ENCODE data around the gene RHCG.

Gene RHCG

DNA sequence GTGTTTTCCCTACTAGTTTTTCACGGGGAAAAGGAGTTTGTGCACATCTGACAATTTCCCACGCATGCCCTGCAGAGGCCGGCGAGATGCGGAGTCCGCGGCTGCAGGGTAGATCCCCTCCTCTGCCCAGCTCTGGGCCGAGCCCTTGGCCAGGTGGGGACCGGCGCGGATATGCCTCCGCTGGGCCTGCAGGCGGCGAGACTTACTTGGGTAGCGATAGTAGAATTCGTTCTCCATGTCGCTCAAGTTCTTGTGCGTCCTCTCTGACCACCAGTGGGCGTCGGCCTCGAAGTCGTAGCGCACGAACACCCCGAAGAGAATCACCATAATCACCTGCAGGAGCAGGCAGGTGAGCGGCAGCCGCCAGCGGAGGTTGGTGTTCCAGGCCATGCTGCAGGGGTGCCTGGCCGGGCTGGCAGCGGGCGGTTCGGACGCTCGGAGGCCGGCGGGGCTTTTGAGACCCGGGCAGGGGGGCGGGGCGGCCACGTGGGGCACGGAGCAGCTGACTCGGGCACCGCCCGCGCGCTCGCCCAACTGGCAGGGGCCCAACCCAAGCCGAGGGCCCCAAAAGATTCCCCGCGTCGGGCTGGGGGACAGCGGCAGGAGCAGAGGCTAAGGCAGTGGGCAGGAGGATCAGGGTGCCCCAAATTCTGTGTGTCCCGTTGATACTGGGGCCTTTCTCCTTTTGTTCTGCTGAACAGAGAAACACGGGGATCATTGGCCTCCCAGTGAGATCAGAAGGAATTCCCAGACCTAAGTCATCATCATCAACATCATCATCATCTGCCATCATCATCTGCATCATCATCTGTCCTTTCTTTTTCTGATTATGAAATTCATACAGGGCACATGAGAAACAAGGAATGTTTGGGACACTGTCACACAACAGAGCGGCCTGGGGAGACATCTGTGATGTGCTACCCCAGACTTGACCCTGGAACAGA lies at the start of gene RHCG:
RHCG (minus strand) TSS at position 429 of the 944 bp plus-strand sequence; CDS start at position 390, 39 bp downstream.
- FAIRE-seq: no peak

DNA sequence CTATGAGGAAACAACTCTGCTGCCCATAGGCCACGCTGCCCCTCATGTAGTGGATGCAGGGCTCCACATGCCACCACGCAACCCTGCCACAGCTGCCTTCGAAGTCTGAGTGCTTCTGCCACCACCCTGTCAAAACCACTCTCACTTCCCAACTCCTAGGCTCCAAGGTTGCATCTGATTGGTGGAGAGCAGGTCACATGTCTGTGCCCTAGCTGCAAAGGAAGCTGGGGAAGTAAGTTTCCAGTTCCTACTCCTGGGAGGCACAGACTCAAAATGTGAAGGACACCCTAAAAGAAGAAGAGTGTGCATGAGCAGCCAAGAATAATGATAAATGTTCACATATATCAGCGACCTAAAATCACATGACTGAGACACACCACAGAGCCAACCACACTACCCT lies 47.0 kb upstream of the RHCG start:
- no peak for FAIRE-seq

DNA sequence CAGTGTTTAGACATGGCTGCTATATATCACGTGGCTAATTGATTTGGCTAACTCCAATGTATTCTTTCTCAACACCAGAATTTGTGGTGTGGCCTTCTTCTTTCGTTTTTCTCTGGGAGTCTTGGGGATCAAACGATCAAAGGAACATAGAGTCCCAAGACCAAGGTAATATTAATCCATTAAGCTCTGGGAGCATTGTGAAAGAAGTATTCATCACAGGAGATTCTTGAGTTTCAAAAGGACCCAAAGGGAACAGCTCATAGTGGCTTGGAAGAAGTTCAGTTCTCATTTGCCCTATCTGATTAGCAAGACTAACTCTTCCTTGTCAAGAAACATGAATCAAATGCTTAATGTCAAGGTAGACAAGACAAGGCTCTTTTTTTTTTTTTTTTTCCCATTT lies 46.0 kb upstream of the RHCG start:
- no peak for FAIRE-seq

DNA sequence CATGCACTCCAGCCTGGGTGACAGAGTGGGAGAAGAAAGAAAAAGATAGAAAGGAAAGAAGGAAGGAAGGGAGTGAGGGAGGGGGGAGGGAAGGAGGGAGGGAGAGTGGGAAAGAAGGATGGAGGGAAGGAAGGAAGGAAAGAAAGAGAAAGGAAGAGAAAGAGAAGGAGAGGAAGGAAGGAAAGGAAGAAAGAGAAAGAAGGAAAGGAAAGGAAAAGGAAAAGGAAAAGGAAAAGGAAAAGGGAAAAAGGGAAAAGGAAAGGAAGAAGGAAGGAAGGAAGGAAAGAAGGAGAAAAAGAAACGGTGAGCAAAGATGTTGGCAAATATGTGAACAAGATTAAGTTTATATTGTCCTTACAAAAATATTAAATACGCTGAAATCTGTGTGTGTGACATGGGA lies 42.6 kb upstream of the RHCG start:
- no peak for FAIRE-seq

DNA sequence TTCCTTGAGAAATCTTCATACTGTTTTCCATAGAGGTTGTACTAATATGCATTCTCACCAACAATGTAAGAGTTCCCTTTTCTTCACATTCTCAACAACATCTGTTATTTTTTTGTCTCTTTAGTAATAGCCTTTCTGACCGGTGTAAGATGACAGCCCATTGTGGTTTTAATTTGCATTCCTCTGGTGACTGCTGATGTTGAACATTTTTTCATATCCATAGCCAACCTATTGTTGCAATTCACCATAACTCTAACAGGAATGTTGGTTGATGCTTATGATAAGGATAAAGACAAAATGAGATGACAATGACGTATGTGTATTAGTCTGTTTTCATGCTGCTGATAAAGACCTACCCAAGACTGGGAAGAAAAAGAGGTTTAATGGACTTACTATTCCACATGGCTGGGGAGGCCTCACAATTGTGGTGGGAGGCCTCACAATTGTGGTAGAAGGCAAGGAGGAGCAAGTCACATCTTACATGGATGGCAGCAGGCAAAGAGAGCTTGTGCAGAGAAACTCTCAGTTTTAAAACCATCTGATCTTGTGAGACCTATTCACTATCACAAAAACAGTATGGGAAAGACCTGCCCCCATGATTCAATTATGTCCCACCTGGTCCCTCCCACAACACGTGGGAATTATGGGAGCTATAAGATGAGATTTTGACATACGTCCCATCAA lies 37.6 kb upstream of the RHCG start:
- FAIRE-seq: no peak

DNA sequence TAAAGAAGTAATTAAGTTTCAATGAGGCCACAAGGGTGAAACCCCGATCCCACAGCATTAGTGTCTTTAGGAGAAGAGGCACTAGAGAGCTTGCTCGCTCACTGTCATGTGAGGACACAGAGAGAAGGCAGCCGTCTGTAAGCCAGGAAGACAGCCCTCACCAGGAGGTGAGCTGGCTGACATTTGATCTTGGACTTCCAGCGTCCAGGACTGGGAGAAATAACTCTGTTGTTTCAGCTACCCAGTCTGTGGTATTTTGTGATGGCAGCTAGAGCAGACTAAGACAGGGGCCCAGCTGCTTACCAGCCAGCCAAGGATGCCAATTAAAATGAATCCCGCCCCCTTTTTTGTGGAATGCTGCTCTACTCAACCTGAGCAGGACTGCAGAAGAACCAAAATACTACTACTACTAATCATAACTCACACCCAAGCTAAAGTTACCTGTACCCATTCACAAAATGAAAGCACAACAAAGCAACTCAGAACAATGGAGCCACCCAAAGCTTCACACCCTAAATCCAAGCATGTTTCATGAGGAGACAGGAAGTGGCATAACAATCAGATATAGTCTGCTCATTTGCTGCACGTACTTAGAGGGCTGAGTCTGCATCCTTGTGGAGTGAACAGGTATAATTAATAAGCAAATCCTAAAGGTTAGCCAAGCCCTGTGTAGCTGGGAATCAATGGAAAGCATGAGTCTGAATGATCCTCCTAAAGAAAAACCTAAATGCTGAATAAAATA lies 35.6 kb upstream of the RHCG start:
- no peak for FAIRE-seq

DNA sequence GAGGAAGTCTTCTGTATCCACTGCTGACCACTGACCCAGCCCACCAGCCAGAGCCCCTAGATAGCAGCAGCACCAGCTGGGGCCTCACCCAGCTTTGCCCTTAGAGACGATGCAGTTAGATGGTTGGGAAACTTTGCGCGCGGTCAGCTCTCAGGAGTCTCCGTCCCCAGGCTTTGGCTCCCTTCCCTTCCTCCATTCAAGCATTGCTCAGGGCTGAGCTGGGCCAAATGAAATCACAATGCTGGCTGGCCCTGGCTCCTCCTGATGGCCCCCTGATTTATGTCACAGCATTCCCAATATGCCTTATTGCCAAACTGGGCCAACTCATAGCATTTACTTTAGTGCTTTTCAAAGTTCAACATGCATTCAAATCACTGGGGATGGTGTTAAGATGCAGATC lies 34.6 kb upstream of the RHCG start:
- no peak for FAIRE-seq

DNA sequence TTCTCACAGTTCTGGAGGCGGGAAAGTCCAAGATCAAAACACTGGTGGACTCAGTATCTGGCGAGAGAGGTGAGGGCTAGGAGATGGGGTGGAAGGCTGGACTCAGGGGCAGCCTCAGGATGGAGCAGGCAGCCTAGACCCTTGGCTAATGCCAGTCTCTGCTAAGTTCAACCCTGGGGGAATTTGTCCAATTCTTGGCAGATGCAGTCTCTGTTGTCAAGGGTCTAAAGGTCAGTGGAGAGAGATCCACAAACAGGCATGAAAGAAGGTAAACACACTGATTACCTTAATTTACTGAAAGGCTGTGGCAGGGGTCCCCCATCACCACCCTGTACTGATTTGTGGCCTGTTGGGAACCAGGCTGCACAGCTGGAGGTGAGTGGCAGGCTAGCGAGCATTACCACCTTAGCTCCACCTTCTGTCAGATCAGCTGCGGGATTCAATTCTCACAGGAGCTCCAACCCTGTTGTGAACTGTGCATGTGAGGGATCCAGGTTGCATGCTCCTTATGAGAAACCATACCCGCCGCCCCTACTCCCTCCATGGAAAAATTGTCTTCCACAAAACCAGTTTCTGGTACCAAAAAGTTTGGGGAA lies 32.5 kb upstream of the RHCG start:
- no peak for FAIRE-seq

DNA sequence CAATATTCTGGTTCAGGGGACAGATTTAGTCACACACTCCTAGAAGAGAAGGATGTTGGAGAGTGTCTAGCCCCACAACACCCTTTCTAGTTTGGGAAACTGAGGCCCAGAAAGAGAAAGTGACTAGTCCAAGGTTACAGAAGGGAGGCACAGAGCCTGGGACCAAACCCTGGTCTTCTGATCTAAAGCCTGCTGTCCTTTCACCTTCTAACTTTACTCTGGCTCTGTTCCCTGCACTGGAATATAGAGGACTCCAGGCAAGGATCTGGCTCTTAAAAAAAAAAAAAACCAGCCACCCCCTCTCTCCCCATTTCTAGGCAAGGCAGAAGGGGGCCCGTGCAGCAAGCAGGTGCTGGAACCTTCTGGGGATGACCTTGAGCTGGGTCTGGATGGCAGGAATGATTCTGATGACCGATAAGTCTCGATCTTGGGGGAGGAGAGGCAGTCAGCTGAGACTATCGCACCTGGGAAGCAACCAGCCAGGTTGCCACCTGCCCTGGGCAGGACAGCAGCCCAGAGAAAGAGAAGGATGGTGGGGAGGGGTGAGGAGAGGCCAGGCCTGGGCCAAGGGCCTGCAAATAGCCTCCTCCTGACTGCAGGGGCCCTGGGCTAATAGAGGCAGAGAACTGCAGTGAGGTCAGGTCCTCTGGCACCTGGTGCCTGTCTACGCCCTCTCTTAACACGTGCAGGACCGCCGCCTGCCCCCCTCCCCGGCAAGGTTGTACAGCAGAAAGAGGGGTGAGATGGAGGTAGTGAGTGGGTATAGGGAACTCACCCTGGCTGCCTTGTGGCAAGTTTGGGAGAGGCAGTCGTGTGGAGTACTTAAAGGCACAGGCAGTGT lies 30.4 kb upstream of the RHCG start:
- FAIRE-seq: no peak

DNA sequence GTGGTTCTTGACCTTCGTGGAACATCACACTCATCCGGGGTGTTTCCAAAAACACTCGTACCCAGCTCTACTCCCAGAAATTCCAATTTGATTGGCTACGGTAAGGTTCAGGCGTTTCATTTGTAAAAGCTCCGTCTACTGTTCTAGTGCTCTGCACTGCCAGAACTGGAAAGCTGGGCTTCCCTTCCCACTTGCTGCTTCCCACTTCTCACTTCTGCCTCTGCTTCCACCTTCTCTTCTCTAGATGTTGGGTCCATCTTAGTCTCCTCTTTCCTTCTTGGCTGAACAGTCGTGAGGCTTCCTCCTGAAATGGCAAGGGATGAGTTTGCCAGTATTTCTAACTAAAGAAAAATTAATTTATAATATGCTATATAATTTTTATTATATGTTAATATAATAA lies 29.8 kb upstream of the RHCG start:
- FAIRE-seq: no peak

DNA sequence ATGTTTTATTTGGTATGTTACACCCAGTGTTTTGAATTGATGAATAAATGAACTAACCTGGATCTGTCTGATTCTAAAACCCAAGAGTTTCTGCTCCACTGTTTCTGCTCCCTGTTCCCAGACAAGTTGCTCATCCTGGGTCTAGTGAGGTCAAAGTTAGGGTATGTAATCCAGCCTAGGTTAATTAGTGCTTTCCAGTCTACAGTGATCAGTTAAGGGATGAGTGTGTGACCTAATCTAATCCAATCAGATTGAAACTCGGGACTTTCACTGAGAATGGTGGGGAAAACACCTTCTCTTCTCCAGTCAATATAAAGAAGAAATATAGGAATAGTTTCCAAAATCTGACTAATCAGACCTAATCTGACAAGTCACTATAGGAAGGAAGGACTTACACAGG lies 27.8 kb upstream of the RHCG start:
- FAIRE-seq: no peak

DNA sequence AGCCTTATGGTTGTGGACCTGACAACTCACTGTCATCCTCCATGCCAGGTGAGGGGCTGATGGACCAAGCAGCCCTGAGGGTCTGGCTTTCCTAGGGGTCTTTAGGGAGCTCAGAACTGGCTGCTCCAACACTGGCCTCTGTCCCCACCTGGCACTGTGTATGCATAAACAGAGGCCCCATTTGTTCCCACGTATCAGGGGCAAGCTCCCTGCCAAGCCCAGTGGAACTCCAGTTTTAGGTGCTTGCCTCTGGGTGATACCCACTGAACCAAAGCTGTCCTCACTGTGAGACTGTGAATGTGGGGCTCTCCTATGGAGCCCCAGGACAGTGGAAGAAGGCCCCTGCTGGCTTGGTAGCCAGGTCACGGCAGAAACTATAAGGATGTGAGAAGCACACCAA lies 26.7 kb upstream of the RHCG start:
- no peak for FAIRE-seq

DNA sequence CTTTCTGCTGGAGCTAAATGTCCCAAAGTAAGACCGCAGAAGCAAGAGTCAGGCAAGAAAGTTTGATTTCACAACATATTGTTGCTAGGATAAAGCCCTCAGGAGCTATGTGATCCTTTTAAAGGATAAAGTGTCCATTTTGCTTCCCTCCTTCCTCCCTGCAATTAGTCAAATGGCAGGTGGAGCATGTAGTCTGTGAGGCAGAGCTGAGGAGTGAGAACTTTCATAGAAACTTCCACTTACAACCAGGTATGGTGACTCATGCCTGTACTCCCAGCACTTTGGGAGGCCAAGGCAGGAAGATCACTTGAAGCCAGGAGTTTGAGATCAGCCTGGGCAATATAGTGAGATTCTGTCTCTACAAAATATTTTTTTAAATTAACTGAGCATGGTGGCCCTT lies 25.2 kb upstream of the RHCG start:
- no peak for FAIRE-seq

DNA sequence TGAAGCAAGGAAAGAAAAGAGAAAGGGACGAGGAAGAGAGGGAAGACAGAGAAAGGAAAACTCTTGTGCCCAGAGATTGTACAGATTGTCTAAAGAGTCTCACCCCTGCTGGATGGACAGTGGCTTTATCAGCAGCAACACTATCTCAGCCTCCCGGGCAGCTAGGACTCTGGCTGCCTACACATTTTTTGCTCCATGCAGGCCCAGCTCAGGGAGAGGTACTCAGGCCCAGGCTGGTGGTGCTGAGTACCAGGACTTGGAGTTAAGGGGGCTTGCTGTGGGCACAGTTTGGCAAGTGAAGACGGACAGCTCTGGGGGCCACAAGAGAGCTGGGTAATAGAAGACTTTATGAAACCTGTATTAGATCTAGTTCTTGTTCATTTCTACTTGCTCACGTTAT lies 19.1 kb upstream of the RHCG start:
- no peak for FAIRE-seq

DNA sequence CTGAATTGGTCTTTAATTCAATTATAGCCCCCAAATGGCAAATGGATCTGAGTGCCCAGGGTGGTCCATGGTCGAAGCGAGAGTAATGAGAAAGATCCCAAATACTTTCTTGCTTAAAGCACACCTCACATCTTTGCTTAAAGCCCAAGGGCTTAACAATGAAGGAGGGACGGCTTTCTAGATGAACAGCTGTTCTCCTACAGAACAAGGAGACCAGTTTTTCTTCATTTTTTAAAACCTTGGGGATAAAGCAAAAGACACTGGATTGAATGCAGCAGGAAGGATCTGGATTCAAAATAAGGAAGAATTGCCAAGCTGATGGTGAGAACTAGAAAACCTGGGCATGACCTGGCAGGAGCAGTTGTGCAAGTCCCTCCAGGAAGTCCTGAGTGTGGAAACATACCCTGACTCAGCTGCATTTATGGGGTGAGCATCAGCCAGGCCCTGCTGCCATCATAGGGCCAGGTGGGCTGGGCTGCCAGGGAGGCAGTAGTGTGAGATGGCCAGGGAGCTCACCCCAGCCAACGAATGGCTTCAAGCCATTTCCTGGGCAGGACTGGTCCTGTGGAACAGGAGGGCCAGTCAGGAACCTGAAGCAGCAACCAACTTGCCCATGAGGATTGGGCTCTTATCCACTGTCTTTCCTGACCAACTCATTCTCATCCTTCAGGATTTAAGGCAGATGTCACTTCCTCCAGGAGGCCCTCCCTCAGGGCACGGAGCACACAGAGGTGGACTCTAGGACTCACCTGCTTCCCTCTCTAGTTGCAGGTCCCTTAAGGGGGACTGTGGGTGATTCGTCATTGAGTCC lies 18.4 kb upstream of the RHCG start:
- FAIRE-seq: no peak

DNA sequence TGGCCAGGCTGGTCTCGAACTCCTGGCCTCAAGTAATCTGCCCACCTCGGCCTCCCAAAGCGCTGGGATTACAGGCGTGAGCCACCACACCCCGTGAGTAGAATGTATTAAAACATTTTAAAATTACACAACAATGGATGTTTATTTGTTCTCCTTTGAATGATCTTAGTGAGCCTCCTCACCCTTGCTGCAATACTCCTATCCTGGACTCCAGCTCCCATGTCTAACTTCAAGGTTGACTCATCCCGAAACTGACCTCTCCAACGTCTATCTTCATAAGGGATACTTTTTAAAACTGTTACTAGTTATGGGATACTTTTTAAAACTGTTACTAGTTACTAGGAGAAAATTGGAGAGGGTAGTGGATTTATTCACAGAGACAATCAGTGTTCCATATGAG lies 17.8 kb upstream of the RHCG start:
- no peak for FAIRE-seq

DNA sequence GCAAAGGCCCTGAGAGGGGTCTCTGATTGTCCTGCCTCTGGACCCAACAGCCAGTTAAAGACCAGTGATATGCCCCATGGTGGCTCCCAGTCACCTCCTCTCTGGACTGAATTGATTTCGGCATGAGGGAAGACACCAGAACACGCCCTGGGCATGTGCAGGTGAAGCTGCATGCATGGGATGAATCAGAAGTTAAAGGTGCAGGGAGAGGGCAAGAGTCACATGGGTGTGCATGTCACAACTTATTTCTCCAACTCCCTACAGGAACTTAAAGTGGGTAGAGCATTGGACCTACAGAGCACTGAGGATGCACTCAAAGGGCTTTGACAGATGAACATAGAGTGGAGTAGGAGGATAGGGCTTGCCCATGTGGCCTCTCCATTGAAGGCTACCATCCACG lies 16.9 kb upstream of the RHCG start:
- no peak for FAIRE-seq

DNA sequence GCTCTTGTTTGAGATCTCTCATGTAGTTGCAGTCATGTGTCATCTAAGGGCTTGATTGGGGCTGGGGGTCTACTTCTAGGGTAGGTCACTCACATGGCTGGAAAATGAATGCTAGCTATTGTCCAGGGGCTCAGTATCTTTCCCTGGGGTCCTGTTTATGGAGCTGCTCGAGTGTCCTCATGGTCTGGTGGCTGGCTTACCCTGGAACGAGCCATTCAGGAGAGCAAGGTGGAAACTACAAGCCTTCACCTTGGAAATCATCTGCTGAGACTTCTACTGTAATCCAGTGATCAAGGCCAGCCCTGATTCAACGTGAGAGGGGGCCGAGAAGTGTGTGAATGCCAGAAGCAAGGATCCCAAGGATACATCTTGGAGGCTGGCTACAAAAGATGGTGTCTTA lies 16.2 kb upstream of the RHCG start:
- FAIRE-seq: no peak

DNA sequence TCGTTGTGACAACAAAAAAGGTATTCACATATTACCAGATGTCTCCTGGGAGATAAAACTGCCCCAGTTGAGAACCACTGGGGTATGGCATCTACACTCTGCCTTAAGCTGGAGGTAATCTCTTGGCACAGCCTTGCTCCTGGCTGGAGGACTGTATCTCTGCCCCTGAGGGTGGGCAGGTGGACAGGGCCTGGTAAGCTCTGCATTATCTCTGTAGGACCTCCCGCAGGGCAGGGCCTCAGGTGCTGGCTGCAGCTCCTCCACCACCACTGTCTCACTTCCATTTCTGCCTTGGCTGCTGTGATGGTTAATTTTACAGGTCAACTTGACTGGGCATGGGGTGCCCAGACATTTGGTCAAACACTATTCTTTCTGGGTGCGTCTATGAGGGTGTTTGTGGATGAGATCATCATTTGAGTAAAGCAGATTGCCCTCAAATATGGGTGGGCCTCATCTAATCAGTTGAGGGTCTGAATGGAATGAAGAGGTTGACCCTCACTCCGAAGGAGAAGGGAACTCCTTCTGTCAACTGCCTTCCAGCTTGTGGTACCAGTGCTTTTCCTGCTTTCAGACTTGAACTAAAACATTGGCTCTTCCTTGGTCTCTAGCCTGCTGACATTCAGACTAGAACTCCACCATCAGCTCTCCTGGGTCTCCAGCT lies 9.8 kb upstream of the RHCG start:
- no peak for FAIRE-seq

DNA sequence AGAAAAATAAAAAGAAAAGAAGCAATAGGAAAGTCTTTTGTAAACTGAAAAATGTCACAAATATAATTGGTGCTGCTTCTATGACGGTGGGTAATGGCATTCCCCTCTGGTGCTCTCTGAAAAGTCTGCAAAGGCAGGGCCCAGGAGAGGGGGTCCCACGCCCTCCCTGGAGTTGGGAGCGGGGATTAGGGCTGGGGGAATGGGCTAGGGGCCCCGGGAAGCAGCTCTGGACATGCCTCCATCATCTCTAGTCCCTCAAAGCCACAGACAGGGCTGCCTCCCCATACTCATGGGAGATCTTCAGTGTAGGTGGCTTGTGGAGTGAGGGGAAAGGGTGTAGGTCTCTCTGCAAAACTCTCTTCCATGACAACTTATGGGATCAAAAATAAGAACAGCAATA lies 7.8 kb upstream of the RHCG start:
- FAIRE-seq: no peak

Measured in endometrium (tissue), 2 donors.